HUES6 (cell line): ENCODE measurements around the gene CTSS.

ENCODE experiments used
- H3K27ac ChIP-seq: 2 replicates; pipeline ENCODE4 v1.7.0; 2013; ENCODE audit warnings: low read depth, mild to moderate bottlenecking, low read length, inconsistent platforms
- H3K27me3 ChIP-seq: 2 replicates; pipeline ENCODE4 v1.6.1; 2013; ENCODE audit warnings: low read length; ENCODE audit not compliant: control insufficient read depth, insufficient read depth
- H3K36me3 ChIP-seq: 2 replicates; pipeline ENCODE4 v1.6.1; 2013; ENCODE audit warnings: low read length; ENCODE audit not compliant: control insufficient read depth, insufficient read depth
- H3K4me1 ChIP-seq: 2 replicates; pipeline ENCODE4 v1.6.1; 2013; ENCODE audit warnings: low read length; ENCODE audit not compliant: control insufficient read depth, insufficient read depth
- H3K4me3 ChIP-seq: 2 replicates; pipeline ENCODE4 v1.5.1; 2013; ENCODE audit warnings: low read depth, low read length
- H3K9ac ChIP-seq: one replicate; pipeline ENCODE4 v1.6.1; 2013; ENCODE audit warnings: mild to moderate bottlenecking, low read length
- H3K9me3 ChIP-seq: 2 replicates; pipeline ENCODE4 v1.6.1; 2013; ENCODE audit warnings: low read depth, low read length; ENCODE audit not compliant: control insufficient read depth, insufficient read depth

CTSS gene

DNA sequence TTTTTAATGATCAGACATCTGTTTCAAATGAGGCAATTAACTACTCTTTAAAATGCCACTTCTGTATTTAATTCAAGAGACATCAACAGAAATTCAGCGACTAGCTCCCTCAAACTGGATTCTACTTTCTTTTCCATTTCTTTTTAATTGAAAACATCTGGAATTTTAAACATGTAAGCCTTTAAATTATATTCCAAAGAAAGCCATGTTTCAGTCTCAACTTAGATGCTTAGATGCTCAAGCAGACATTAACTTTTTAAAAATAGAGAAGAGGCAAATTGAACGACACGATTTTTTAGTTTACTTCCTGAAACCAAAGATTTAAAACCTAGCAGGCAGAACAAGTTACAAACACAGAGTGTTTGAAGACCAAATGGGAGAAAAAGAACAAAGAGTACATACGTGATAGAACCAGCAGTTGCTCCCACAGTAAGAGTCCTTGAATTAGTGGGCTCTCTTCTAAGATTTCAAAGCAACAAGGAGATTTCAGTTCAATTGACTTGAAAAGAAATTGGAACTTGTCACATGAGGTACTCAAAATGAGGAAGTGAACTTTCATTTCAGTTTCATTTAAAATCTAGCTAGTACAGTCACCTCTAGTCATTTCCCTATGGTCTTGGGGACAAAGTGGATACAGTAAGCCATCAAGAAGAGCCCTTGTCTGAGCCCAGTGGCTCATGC is at the start of gene CTSS:
TSS of gene CTSS (minus strand) at position 483 of the 681 bp plus-strand sequence. CDS start 1,015 bp downstream, outside the sequence.
- Histone ChIP-seq H3K27me3 (no peaks in the 10 kb centered on the region), H3K4me1 (no peaks in the 10 kb centered on the region), H3K9ac (no peak within 1 kb of the TSS), H3K36me3 (no peaks in the 10 kb centered on the region), H3K4me3 (no peak within 1 kb of the TSS), H3K9me3 (peaks cover 2% of the 10 kb centered on the region), H3K27ac (no peak within 1 kb of the TSS)

- Histone ChIP-seq H3K36me3 (peaks cover 59% of the 10 kb centered on the region), H3K4me3 (no peak overlapping the region)
These were observed 47.6 kb upstream of the CTSS start for GRCh38 chr1:150813028-150813707.

DNA sequence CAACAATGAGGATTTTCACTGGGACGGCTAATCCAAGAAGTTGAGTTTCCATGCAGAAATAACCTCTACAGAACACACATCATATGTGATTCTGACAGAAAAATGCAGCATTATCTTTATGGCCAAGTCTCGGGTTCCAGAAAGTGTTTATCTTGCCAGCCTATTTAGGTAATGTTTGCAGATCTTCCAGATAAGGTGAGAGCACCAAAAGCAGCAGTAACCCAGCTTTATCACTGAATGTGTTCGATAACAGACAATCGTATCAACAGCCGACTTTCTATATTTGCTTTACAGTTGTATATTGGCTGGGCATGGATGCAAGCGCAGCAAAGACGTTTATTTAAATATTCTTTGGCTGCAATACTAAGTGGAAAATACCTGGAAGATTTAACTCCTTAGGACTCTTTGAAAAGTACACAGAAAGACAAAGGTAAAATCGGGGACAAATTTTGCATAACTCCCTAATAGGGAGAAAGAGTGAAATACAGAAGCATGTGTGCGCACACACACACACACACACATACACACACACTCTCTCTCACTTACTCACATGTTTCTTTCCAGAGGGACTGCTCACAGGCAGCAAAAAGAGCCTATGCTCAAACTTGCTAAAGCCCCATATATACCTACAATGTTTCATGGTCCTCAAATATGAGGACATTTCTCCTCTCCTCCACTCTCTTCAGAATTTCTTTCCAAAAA is 45.5 kb upstream of the CTSS start:
- peaks cover 26% of the 10 kb centered on the region for H3K4me1 ChIP-seq
- H3K36me3 ChIP-seq, result peaks cover 43% of the 10 kb centered on the region
- no peak overlapping the region for H3K9ac ChIP-seq

More at GRCh38 chr1:150813028-150813707, 47.6 kb upstream of the CTSS start:
- Histone ChIP-seq H3K9ac (no peak overlapping the region), H3K9me3 (no peaks in the 10 kb centered on the region), H3K4me1 (peaks cover 6% of the 10 kb centered on the region), H3K27ac (no peak overlapping the region), H3K27me3 (no peaks in the 10 kb centered on the region)

DNA sequence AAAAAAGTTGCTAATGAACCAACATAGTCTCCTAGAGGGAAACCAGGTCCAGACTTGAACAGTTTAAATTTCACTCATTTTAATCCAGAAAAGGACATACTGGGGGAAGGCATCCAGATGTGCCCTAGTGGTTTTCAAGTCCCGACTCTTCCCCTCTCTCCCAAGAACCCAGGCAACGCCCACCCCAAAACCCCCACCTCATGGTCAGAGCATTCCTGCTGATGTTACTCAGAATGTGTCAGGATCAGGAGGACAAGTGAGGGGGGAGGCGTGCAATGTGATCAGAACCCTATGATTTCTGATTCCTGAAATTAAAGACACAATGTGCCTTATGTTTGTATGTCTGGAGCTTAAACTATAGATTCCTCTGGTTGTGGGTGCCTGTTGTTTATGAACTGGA is 44.1 kb upstream of the CTSS start:
- peaks cover 39% of the 10 kb centered on the region for H3K36me3 ChIP-seq
- no peak overlapping the region for H3K4me3 ChIP-seq
- H3K9ac ChIP-seq, result no peak overlapping the region
- peaks cover 31% of the 10 kb centered on the region for H3K4me1 ChIP-seq
- H3K9me3 ChIP-seq, result no peaks in the 10 kb centered on the region
- no peaks in the 10 kb centered on the region for H3K27me3 ChIP-seq
- no peak overlapping the region for H3K27ac ChIP-seq

More for the DNA sequence above, 45.5 kb upstream of the CTSS start:
- H3K27me3 ChIP-seq, result no peaks in the 10 kb centered on the region
- H3K27ac ChIP-seq, result no peak overlapping the region
- H3K9me3 ChIP-seq, result no peaks in the 10 kb centered on the region
- H3K4me3 ChIP-seq, result no peak overlapping the region

- peaks cover 33% of the 10 kb centered on the region for H3K36me3 ChIP-seq
- H3K4me1 ChIP-seq, result peaks cover 31% of the 10 kb centered on the region
- no peaks in the 10 kb centered on the region for H3K9me3 ChIP-seq
- H3K27me3 ChIP-seq, result no peaks in the 10 kb centered on the region
- H3K27ac ChIP-seq, result no peak overlapping the region
- H3K9ac ChIP-seq, result no peak overlapping the region
- H3K4me3 ChIP-seq, result no peak overlapping the region
These were observed 43.3 kb upstream of the CTSS start for GRCh38 chr1:150808846-150809245.

- Histone ChIP-seq H3K9me3 (no peaks in the 10 kb centered on the region), H3K4me3 (no peak within 1 kb of the TSS; the same call in 1 of the 2 replicates), H3K36me3 (peaks cover 26% of the 10 kb centered on the region), H3K4me1 (peaks cover 31% of the 10 kb centered on the region), H3K27me3 (no peaks in the 10 kb centered on the region), H3K9ac (no peak within 1 kb of the TSS), H3K27ac (no peak within 1 kb of the TSS; the same call in 1 of the 2 replicates)
These were observed 42.5 kb upstream of the CTSS start, which contains the start of gene CTSK for GRCh38 chr1:150808121-150808520. CTSK (minus strand) TSS chr1:150808260; CDS start chr1:150806805, 1,455 bp downstream.

DNA sequence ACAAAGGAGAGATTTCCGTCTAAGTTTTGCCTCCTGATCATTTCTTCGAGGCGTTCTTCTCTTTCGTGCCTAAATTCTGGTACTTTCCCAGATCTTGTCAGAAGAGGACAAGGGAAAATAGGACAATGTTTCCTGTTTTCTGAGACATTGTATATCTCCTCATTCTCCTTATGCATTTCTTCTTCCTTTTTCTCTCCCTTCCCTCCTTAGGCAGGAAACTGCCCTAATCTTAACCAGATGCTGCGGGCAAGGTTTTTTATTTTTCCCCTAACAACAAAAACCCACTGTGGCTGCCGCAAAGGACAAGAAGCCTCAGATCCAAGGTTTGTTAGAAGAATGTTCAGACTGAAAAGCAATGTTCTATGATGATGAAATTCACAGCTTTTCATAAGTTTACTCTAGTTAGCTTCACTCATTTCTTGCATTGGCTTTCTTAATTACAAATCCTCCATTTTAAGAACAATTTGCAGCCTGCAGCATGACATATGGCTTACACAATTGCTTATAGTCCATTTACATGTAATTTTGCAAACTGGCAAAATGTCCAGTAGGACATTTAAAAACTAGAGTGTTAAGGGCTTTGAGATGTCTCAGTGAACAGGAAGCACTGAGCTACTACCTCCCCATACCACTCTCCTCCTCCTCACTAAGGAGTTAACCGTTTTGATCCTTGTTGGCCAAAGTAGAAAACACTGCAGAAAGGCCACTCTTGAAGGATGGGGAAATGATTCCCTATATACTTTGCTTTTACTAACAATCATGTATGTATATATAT is 41.9 kb upstream of the CTSS start:
- peaks cover 31% of the 10 kb centered on the region for H3K4me1 ChIP-seq
- H3K36me3 ChIP-seq, result peaks cover 19% of the 10 kb centered on the region
- no peak overlapping the region; the same call in 1 of the 2 replicates for H3K27ac ChIP-seq
- no peaks in the 10 kb centered on the region for H3K9me3 ChIP-seq
- H3K9ac ChIP-seq, result no peak overlapping the region
- no peaks in the 10 kb centered on the region for H3K27me3 ChIP-seq
- no peak overlapping the region; the same call in 1 of the 2 replicates for H3K4me3 ChIP-seq

- Histone ChIP-seq H3K4me1 (peaks cover 31% of the 10 kb centered on the region), H3K27me3 (no peaks in the 10 kb centered on the region), H3K9me3 (no peaks in the 10 kb centered on the region), H3K4me3 (no peak overlapping the region), H3K9ac (no peak overlapping the region), H3K36me3 (peaks cover 4% of the 10 kb centered on the region; the same call in 1 of the 2 replicates), H3K27ac (no peak overlapping the region)
These were observed 40.3 kb upstream of the CTSS start for GRCh38 chr1:150805899-150806298.

- Histone ChIP-seq H3K27me3 (no peaks in the 10 kb centered on the region), H3K4me1 (peaks cover 31% of the 10 kb centered on the region), H3K36me3 (no peaks in the 10 kb centered on the region), H3K4me3 (no peak overlapping the region), H3K9ac (no peak overlapping the region), H3K27ac (no peak overlapping the region), H3K9me3 (no peaks in the 10 kb centered on the region)
These were observed 39.1 kb upstream of the CTSS start for GRCh38 chr1:150804671-150805070.

DNA sequence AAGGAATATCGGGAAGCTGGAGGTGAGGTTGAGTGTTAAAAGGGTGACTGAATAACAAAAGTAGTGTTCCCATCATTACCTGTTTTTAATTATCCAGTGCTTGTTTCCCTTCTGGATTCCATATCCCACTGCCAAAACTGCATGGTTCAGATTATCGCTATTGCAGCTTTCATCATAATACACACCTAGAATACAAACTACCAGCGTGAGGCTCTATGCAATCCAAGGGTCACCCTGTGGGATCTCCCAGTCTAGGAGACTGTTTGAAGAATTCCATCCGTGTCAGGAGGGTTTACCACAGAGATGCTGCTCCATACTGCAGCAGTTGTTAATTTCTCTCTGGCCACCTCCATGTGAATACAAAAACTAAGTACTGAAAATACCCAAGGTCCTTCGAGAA is 33.5 kb upstream of the CTSS start:
- H3K4me1 ChIP-seq, result peaks cover 21% of the 10 kb centered on the region
- H3K9me3 ChIP-seq, result no peaks in the 10 kb centered on the region
- H3K9ac ChIP-seq, result no peak overlapping the region
- no peak overlapping the region for H3K4me3 ChIP-seq
- H3K27ac ChIP-seq, result no peak overlapping the region
- no peaks in the 10 kb centered on the region for H3K27me3 ChIP-seq
- H3K36me3 ChIP-seq, result no peaks in the 10 kb centered on the region
